RWPE2 (cell line): ENCODE results near the gene TCF7.
A peak's percentile ranks its signal among the peaks of the same experiment; 100 is the strongest.

ENCODE experiments used
- ATAC-seq: fragments of 200-7000 bp; cut with Tn5 transposase; 3 replicates; pipeline ENCODE4 v1.9.1; 2021; ENCODE audit warnings: low read depth
- DNase-seq: peaks from one replicate; pipeline ENCODE4 v3.0.0-alpha.2; 2020; ENCODE audit warnings: low spot score
- H3K27ac ChIP-seq: fragments of 450-650 bp; 2 replicates; pipeline ENCODE4 v1.5.1; 2017; ENCODE audit warnings: mild to moderate bottlenecking; ENCODE audit not compliant: poor library complexity, severe bottlenecking
- H3K27me3 ChIP-seq: fragments of 250-450 bp; sonication (Bioruptor Pico); 2 replicates; pipeline ENCODE4 v1.5.1; 2021; ENCODE audit warnings: mild to moderate bottlenecking, moderate library complexity; ENCODE audit not compliant: insufficient read depth, poor library complexity, severe bottlenecking
- H3K36me3 ChIP-seq: fragments of 250-450 bp; sonication (Bioruptor Pico); 2 replicates; pipeline ENCODE4 v1.5.1; 2020; ENCODE audit warnings: low read depth, mild to moderate bottlenecking, moderate library complexity
- H3K4me1 ChIP-seq: fragments of 250-450 bp; sonication (Bioruptor Pico); 2 replicates; pipeline ENCODE4 v1.5.1; 2021; ENCODE audit warnings: mild to moderate bottlenecking, moderate library complexity; ENCODE audit not compliant: insufficient read depth, poor library complexity, severe bottlenecking
- H3K4me3 ChIP-seq: fragments of 250-450 bp; sonication (Bioruptor Pico); 2 replicates; pipeline ENCODE4 v1.5.1; 2021; ENCODE audit warnings: mild to moderate bottlenecking, moderate library complexity; ENCODE audit not compliant: severe bottlenecking
- H3K9me3 ChIP-seq: fragments of 250-450 bp; sonication (Bioruptor Pico); 2 replicates; pipeline ENCODE4 v1.5.1; 2021; ENCODE audit warnings: mild to moderate bottlenecking, moderate library complexity; ENCODE audit not compliant: severe bottlenecking
- CTCF ChIP-seq: fragments of 450-650 bp; IDR thresholded peaks from one replicate; pipeline ENCODE4 v1.5.1; 2017; ENCODE audit warnings: mild to moderate bottlenecking, moderate library complexity; ENCODE audit not compliant: poor library complexity, severe bottlenecking

The TCF7 gene

GRCh38 chr5:134131578-134132350, 17.3 kb downstream of the TCF7 start:
- Histone ChIP-seq H3K9me3 (no peaks in the 10 kb centered on the region), H3K27me3 (no peaks in the 10 kb centered on the region), H3K27ac (no peak overlapping the region), H3K4me1 (no peaks in the 10 kb centered on the region), H3K36me3 (peaks cover 10% of the 10 kb centered on the region), H3K4me3 (no peak overlapping the region)
- ATAC-seq = no peak
- no peak for TF ChIP-seq CTCF
- DNase-seq = peak; percentile 50

GRCh38 chr5:134132372-134133187, 18.1 kb downstream of the TCF7 start:
- TF ChIP-seq CTCF = no peak
- Histone ChIP-seq H3K27me3 (no peaks in the 10 kb centered on the region), H3K4me3 (no peak overlapping the region), H3K9me3 (no peaks in the 10 kb centered on the region), H3K27ac (no peak overlapping the region), H3K36me3 (peaks cover 12% of the 10 kb centered on the region), H3K4me1 (no peaks in the 10 kb centered on the region)
- DNase-seq (peak; percentile 47), ATAC-seq (no peak)

- H3K27ac ChIP-seq = no peak overlapping the region
- ATAC-seq (no peak), DNase-seq (peak; percentile 58)
- no peaks in the 10 kb centered on the region for H3K9me3 ChIP-seq
- no peak overlapping the region for H3K4me3 ChIP-seq
- peaks cover 12% of the 10 kb centered on the region for H3K36me3 ChIP-seq
- H3K4me1 ChIP-seq = peaks cover 4% of the 10 kb centered on the region
- no peak for TF ChIP-seq CTCF
- H3K27me3 ChIP-seq = no peaks in the 10 kb centered on the region
Measured at GRCh38 chr5:134133188-134133994, 18.9 kb downstream of the TCF7 start.

GRCh38 chr5:134133995-134134541, 19.6 kb downstream of the TCF7 start:
- H3K9me3 ChIP-seq = no peaks in the 10 kb centered on the region
- H3K36me3 ChIP-seq = peaks cover 12% of the 10 kb centered on the region
- no peaks in the 10 kb centered on the region for H3K27me3 ChIP-seq
- no peak overlapping the region for H3K27ac ChIP-seq
- peaks cover 9% of the 10 kb centered on the region for H3K4me1 ChIP-seq
- H3K4me3 ChIP-seq = no peak overlapping the region
- DNase-seq (no peak), ATAC-seq (no peak)
- no peak for TF ChIP-seq CTCF
